Stimulated activated CD4-positive, alpha-beta T cell treated with anti-CD3 and anti-CD28 coated beads, Interleukin-15, amount 100 ng/mL, for 48 hours (primary cell): ENCODE results near the gene C4orf50.
"Not testable (repeated sequence)": the region's sequence is repeated elsewhere in the genome, so short reads cannot be mapped to it uniquely, and the experiment has no call there.

Experiments
- DNase-seq, 2 donors: peaks; one replicate each; pipeline ENCODE4 v3.0.0-alpha.2; 2020; ENCODE audit warnings: low read depth in 2 of 2

C4orf50 gene

GRCh38 chr4:5969336-5969735 is 48.9 kb downstream of the C4orf50 start:
- DNase-seq: no peak

DNA sequence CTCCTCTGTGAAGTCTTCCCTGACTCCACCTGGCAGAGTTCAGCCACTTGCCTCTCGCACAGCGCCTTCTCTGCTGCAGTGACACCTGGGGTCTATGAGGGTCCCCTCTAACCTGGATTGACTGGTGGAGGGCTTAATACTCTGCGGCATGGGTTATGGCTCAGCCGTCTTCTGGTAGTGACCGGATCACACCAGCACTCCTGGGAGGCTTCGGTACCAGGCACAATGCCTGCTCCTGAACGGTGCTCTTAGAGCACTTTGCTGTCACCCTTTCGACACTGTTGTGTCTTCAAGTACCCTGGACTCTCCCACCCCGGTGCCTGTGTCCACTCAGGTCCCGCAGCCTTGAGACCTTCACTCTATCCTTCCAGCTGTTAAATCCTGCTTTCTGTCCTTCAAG is 50.0 kb downstream of the C4orf50 start:
- no peak for DNase-seq

DNA sequence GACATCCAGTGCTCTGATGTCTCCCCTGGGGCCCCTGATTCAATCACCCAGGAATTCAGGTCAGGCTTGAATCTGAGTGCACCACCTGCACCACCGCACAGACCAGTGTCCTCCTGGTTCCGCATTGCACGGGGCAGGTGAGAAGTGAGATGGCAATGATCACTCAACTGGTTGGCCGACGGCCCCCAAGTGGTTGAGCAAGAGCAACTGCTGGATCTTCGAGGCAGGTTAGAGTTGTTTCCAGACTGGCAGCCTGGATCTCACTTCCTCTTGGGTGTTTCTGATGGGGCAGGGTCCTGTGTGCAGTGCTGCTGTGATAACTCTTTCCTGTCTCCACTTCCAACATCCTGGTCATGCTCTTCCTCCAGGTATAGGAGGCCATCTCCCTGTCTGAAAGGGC is 50.4 kb downstream of the C4orf50 start:
- no peak for DNase-seq

DNA sequence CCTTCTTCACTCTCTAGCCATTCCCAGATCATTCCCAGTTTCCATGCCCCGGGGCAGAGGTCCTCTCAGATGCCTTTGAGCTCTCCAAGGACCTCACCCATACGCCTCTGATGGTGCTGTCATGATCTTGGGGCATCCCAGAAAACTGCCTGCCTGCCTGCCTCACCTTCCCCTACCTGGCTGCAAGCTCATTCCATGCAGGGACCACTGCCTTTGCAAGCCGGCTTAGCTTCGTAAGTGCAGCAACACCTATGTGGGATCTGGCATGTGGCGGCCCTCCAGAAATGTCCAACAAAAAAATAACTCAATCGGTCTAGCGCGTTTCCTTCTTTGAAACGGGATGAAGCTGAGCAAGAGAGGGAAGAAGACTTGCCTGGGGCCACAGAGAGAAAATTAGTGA is 53.0 kb downstream of the C4orf50 start:
- DNase-seq: no peak

DNA sequence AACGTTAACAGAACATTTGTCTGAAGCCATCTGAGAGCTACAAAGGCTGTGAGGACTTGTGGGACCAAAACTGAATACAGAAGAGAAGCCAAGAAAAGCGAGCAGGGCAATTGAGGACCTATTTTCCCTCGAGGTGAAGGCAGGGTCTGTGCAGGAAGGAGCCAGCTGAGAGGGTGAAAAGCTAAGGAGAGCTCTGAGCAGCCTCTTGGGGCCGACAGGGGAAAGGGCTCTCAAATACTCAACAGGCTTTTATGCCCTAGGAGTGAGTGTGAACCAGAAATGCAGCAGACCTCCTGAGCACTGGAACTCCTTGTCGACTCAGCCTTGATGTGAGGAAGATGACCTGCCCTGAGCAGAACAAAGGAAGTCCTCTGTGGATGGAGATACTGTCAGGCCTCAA is 54.2 kb downstream of the C4orf50 start:
- DNase-seq: no peak

DNA sequence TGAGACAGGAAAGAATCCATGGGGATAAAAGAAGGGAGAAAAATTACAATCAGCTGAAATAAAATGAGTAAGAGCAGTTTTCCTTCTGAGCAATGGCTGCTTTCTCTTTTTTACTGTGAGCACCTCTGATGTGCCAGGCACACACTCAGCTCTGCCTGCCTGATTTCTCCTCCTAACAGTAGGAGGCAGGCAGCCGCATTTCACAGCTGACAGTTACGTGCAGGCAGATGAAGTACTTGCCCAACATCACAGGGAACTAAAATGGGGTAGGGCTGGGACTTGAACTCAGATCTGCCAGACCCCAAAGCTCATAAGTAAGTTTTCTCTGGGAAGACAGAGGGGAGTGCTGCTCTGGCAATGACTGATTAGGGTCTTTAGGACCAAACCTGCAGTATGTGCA is 54.6 kb downstream of the C4orf50 start:
- no peak for DNase-seq

GRCh38 chr4:5962416-5962815 is 55.8 kb downstream of the C4orf50 start:
- DNase-seq: no peak

- no peak for DNase-seq
These were observed 57.9 kb downstream of the C4orf50 start for GRCh38 chr4:5960252-5960880.

- no peak for DNase-seq
These were observed 58.8 kb downstream of the C4orf50 start for GRCh38 chr4:5959211-5959982.

DNA sequence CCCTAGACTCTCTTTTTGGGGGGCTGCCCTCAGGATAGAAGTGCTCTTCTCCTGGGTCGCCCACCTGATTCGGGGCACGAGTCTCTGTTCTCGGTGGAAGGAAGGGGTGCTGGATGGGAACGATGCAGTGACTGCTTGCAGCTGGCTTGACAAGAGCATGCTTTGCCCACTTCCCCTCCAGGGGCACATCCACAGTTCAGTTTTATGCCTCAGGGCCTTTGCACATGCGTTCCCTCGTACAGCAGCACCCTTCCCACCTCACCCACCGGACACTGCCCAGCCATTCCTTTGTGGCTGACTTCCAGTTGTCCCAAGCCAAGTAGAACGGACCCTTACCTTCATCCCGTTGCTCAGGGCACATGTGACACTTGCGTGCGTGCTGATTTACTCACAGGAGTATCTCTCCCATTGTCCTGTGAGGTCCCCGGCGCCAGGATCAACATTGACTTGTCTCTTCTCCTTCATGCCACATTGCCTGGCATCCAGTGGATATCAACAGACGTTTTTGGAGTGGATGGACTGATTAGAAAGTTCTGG is 60.0 kb downstream of the C4orf50 start:
- DNase-seq: no peak

DNA sequence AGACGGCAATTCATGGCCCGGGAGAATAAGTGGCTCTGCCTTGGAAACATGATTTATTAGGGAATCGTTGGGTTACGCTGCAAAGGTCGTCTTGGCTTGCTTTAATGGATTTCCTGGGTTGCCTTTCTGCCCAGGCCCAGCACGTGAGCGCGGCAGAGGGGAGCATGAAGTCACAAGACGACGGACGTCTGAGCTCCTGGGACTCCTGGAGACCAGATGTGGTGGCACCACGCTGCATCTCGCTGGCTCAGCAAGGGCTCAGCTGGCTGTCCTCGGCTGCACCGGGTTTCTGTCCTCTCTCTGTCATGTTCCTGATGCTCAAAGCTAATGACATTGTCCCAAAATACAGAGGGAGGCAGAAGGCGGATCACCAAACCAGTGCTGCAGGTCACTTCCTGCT is 61.2 kb downstream of the C4orf50 start:
- no peak for DNase-seq

DNA sequence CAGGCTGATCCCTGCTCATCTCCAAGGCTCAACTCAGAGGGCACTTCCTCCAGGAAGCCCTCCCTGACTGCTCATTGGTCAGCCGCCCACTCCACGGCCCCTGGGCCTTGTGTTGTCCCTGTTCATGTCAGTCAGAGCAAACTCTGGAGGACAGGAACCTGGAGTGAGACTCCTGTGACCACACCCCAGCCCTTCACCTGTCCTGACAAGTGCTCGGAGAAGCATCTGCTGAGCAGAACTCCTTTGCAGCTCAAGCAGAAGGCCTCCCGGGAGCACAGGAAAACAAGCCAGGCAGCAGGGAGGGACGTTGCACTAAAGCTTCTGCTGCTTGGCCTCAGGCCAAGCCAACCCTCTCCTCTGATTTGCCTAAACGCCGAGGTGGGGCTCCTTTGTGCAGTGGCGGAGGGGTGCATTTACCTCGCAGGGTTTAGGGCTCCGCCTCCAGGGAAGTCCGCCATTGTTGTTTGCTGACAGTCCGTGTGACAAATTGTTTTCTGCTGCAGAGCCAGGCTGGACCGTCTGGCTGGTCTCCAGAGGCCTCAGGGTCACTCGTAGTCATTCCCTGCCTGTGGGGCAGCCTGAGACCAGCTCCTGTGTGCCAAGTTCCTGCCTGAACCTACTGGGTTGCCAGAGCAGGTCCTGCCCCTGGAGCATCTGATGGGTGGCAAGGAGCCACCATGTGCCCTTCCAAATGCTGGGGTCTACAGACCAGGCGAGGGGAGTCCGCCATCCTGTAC is 61.8 kb downstream of the C4orf50 start:
- no peak for DNase-seq

DNA sequence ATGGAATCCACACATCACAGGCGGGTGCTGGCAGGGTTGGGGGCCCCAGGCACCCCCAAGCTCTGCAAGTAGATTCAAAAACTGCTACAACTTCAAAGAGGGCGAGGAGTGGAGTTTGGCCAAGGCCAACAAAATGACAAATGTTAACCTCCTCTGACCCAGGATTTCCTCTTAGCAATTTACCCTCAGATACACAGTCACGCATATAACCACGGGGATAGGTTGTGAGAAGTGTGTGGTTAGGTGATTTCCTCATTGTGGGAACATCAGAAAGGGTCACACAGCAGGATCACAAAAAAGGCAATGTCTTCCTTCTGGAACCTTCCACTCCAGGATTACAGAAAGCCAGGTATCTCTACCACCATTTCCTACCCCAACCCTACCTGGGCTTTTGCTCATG is 62.4 kb downstream of the C4orf50 start:
- DNase-seq: no peak

- no peak for DNase-seq
These were observed 62.9 kb downstream of the C4orf50 start for GRCh38 chr4:5955201-5955821.

DNA sequence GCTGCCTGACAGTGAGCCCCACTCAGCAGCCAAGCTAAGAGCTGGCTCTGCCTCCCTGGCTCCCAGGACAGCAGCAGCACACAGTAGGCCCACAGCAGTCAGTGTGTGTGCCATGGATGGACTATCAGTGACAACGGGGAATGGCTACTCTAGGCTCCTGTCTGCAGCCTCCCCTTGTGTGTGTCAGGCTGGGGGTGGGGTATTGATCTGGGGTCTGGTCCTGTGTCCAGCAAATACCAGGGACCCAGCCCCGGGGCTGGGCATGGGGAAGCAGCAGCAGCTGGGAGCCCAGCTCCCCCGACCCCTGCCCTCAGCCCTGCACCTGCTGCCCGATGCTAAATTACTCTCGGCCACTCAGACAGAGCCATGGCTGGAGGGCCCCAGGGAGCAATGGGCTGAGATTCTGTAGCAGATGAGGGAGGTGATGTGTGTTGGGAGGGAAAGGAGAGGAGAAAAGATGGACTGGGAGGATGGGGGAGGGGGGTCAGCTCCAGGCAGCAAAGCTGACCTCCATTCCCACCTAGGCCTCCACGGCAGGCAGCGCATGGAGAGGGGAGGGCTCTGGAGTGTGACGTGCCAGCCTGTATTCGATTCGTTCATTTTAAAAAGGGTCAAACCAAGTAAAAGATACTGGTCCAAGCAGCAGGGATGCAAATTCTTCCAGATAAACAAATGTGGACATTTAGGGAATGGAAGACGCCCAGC is 64.0 kb downstream of the C4orf50 start:
- DNase-seq: no peak

DNA sequence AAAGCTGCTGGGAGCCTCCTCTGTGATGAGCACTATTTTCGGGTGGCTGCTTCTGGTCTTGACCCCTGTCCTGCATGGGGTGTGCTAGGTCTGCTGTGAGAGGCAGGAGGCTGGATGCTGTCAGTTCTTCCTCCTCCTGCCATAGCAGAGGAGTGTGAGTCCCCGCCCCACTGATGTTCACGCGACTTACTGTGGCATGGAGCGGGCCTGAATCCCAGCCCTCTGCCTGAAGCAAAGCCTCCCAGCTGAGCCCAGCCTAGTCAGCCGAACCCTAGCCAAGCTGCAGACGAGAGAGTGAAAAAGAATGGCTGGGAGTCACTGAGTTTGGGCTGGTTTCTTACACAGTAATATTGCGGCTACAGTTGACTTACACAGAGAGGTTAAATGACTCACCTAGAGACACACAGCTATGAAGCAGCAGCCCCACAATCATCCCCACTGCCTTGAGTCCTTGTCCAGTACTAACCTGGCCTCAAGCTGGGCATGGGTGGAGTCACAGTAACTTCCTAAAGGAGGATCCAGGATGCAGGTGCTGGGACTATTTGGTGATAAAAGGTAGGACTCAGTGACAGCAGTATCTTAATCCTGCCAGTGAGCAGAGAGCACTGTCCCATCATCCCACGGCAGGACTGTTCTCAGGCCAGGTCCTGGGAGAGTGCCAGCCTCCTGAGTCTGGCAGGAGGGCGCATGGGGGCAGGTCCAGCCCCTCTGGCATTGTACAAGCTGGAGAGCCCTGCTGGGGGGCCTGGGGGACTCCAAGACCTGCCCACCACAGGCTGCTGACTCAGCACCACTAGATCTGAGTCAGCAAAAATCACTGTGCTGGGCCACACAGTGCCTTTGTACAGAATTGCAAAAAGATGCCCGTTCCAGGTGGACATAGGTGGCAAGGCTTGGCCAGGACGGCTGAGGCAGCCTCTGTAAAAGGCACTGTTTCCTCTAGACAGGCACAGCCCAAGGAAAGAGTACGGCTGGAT is 65.0 kb downstream of the C4orf50 start:
- no peak for DNase-seq

DNA sequence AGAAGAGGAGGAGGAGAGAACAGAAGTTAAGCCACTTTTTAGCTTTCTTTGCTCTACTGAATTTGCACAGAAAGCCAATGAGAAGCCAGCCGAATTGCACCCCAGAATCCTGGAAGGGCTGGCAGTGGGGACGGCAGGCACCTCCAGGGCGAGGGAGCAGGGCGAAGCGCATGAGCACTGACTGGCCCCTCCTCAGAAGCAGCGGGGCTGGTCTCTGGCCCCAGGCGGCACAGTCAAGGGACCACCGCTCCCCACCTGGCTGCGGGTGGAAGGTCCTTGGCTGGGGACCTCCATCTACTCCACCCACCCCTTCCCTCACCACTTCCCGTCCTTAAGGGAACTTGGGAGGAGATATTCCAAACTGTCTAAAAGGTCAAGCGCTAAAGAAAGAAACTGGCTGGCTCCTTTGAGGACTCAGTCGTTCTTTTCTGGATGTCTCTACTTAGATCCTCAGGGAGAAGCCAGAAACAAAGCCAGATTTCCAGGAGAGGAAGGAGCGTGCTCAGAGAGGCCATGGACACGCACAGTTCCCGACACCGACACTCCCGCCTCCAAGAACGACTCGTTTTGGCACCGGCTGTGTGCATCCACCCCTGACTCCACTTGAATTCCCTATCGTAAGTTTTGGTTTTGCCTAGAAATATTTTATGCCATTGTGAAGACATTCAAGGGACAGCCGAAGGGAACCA is 65.8 kb downstream of the C4orf50 start:
- no peak for DNase-seq

DNA sequence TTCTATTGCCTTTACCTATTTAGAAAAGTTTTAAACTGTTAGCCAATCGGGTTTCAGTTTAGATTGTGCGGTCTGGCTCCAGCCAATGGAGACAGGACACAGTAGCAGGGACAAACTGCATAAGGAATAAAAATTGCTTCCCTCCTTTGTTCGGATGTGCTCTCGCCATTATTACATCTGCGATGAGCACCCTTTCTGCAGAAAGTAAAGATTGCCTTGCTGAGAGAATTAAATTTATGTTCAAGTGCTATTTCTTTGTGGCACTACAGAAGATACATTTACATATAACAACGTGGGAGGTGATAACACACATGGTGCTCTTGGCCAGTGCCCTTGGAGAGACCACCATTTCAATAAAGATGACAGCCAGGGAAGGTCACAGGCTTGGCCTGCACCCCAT is 71.6 kb downstream of the C4orf50 start:
- DNase-seq: not testable (repeated sequence)

DNA sequence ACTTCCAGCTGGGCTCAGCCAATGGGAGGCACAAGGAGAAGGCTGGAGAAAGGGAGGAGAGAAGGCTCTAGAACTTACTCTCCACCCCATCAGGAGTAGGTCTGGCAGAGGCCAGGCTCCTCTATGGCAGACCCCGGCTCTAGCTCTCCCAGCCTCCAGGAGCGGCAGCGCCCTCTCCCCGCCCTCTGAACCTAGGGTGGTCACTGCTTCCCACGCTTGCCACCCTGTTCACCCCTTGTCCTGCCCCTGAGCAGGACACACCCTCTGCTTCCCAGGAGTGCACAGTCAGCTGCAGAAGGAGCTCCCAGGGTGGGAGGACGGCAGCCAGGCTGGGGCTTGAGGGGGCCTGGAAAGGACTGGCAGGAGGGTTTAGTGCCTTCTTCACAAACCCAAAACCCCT is 72.3 kb downstream of the C4orf50 start:
- DNase-seq: no peak

- DNase-seq: no peak
These were observed 73.1 kb downstream of the C4orf50 start for GRCh38 chr4:5945171-5945570.
